Testis (tissue), 3 donors: ENCODE data around the gene ZNF423. TPM values are rescaled to one million over a fixed set of nuclear protein-coding genes. Genes with fewer than 3 reads are reported as not detected.
"Not testable (repeated sequence)": the region's sequence is repeated elsewhere in the genome, so short reads cannot be mapped to it uniquely, and the experiment has no call there.

ENCODE experiments used
- DNase-seq: peaks from one replicate; pipeline ENCODE4 v3.0.0-alpha.2; 2019
- H3K27ac ChIP-seq, 2 donors: fragments of 200-600 bp; sonication (generic); one replicate each; pipeline ENCODE4 v1.5.1; 2019
- H3K27me3 ChIP-seq: fragments of 200-600 bp; sonication (generic); one replicate; pipeline ENCODE4 v1.5.1; 2019
- H3K36me3 ChIP-seq: fragments of 200-600 bp; sonication (generic); one replicate; pipeline ENCODE4 v1.5.1; 2017; ENCODE audit warnings: low read depth; ENCODE audit errors: missing control alignments
- H3K4me1 ChIP-seq: fragments of 200-600 bp; sonication (generic); one replicate; pipeline ENCODE4 v1.5.1; 2019
- H3K4me3 ChIP-seq, 2 donors: fragments of 200-600 bp; sonication (generic); one replicate each; pipeline ENCODE4 v1.5.1; 2017 to 2019
- H3K9me3 ChIP-seq: fragments of 200-600 bp; sonication (generic); one replicate; pipeline ENCODE4 v1.5.1; 2017
- CTCF ChIP-seq, 3 experiments: fragments of 450-650 bp in 2 of 3; fragments of 200-600 bp in 1 of 3; sonication (generic) in 1 of 3; IDR thresholded peaks; one replicate each; pipeline ENCODE4 v1.5.1; 2016 to 2019; ENCODE audit warnings: antibody characterized with exemption in 3 of 3, mild to moderate bottlenecking in 2 of 3, moderate library complexity in 1 of 3
- POLR2A ChIP-seq: fragments of 450-650 bp; IDR thresholded peaks from one replicate; pipeline ENCODE4 v1.6.1; 2017; ENCODE audit warnings: antibody characterized with exemption, mild to moderate bottlenecking, moderate library complexity
- WGBS, 2 donors: methylation state at CpG; one replicate each; pipeline ENCODE4 v1.1.5; 2018; 5-methylcytosine and 5-hydroxymethylcytosine counted together
- intact Hi-C: fragments of 100-400 bp; cut with DNase I; formaldehyde crosslinking; loops from one replicate; pipeline ENCODE4 v1.15.1; 2023; ENCODE audit warnings: low total_unique reads
- polyA plus RNA-seq: library from polyadenylated mRNA; stranded (reverse); fragments of 350-450 nt; fragmentation: Illumina TruSeq; extraction: RNeasy Lipid Tissue Mini Kit (QIAGEN cat#74804); gene quantifications from one replicate; pipeline ENCODE4 v1.2.3, GENCODE V29; 2014; ENCODE audit warnings: low read depth, low replicate concordance; ENCODE audit not compliant: insufficient read depth
- total RNA-seq, 2 donors: library from RNA; depleted of rRNA; stranded (reverse); fragments of >200 nt; gene quantifications; one replicate each; pipeline ENCODE4 v1.2.3, GENCODE V29; 2016

The ZNF423 gene
- total and polyA plus RNA-seq, 3 donors from 2014 or later: 8.9 to 19.0 (median 12.1) TPM

GRCh38 chr16:49682577-49683165 is 173.2 kb downstream of the ZNF423 start:
- Histone ChIP-seq H3K27ac (no peak overlapping the region), H3K36me3 (no peaks in the 10 kb centered on the region), H3K4me3 (no peak overlapping the region), H3K27me3 (no peaks in the 10 kb centered on the region), H3K9me3 (no peaks in the 10 kb centered on the region), H3K4me1 (no peaks in the 10 kb centered on the region)
- intact Hi-C loops: no loop called here
- WGBS, 2 donors: 90 to 91% methylated on average over 5 to 16 of the region's 16 CpGs
- DNase-seq: no peak
- TF ChIP-seq POLR2A (no peak), CTCF (IDR thresholded peaks at IDR 0.05) (no peak)

- WGBS, 2 donors: 79 to 92% methylated on average over 9 of the region's 9 CpGs
- Histone ChIP-seq H3K27ac (no peak overlapping the region), H3K4me3 (no peak overlapping the region)
Measured at GRCh38 chr16:49681217-49681883, 174.6 kb downstream of the ZNF423 start.

GRCh38 chr16:49679095-49679494 is 176.8 kb downstream of the ZNF423 start:
- TF ChIP-seq CTCF (IDR thresholded peaks at IDR 0.05): no peak
- TF ChIP-seq POLR2A: no peak
- Histone ChIP-seq H3K4me1 (no peaks in the 10 kb centered on the region), H3K4me3 (no peak overlapping the region), H3K9me3 (no peaks in the 10 kb centered on the region), H3K27ac (no peak overlapping the region), H3K36me3 (no peaks in the 10 kb centered on the region), H3K27me3 (no peaks in the 10 kb centered on the region)
- 72 to 93% methylated on average over 4 to 7 of the region's 7 CpGs for WGBS, 2 donors
- intact Hi-C loops: no loop called here
- no peak for DNase-seq

More at GRCh38 chr16:49681217-49681883, 174.6 kb downstream of the ZNF423 start:
- TF ChIP-seq POLR2A: no peak
- no peak for TF ChIP-seq CTCF (IDR thresholded peaks at IDR 0.05)
- intact Hi-C loops: no loop called here
- Histone ChIP-seq H3K4me1 (no peaks in the 10 kb centered on the region), H3K9me3 (no peaks in the 10 kb centered on the region), H3K27me3 (no peaks in the 10 kb centered on the region), H3K36me3 (no peaks in the 10 kb centered on the region)
- no peak for DNase-seq

GRCh38 chr16:49677661-49678060 is 178.3 kb downstream of the ZNF423 start:
- 93 to 94% methylated on average over 6 of the region's 6 CpGs for WGBS, 2 donors
- H3K4me3 ChIP-seq, H3K27me3 ChIP-seq, H3K27ac ChIP-seq, H3K36me3 ChIP-seq, H3K9me3 ChIP-seq, intact Hi-C loops, DNase-seq, H3K4me1 ChIP-seq: not testable (repeated sequence)

- no peak overlapping the region for H3K4me3 ChIP-seq
- no peak overlapping the region for H3K27ac ChIP-seq
- TF ChIP-seq CTCF (IDR thresholded peaks at IDR 0.05) (no peak), POLR2A (no peak)
- H3K4me1 ChIP-seq: no peaks in the 10 kb centered on the region
- no peaks in the 10 kb centered on the region for H3K36me3 ChIP-seq
- DNase-seq: no peak
- H3K27me3 ChIP-seq: no peaks in the 10 kb centered on the region
- no peaks in the 10 kb centered on the region for H3K9me3 ChIP-seq
- WGBS, 2 donors: 58 to 77% methylated on average over 9 to 10 of the region's 10 CpGs
- intact Hi-C loops: no loop called here
Measured at GRCh38 chr16:49675413-49675812, 180.5 kb downstream of the ZNF423 start.
